ENCODE results near the gene ANGPTL2. TPM values are rescaled to one million over a fixed set of nuclear protein-coding genes. Genes with fewer than 3 reads are reported as not detected.
A peak's percentile ranks its signal among the peaks of the same experiment; 100 is the strongest.

The ANGPTL2 gene
- total RNA-seq, 1 donor from 2014 or later, result 34.8 TPM

DNA sequence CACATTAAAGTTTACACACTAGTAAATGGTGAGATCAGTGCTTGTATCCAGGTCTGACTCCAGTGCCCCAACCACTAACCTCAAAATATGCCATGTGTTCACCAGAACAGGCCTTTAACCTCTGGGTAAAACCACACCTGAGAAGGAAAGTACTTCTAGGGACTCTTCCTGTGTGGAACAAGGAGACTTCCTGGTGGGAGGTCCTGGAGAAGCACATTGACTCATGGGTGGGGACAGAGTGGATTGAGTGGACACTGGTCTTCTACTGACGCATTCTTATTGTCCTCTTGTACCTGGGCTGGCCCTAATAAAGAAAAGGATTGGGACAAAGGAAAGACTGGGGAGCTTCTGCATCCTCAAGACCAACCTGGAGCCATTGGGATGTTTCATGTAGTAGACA, 43.4 kb downstream of the ANGPTL2 start:
- no peaks in the 10 kb centered on the region for H3K27me3 Mint-ChIP-seq (ENCODE audit: unreplicated experiment)

DNA sequence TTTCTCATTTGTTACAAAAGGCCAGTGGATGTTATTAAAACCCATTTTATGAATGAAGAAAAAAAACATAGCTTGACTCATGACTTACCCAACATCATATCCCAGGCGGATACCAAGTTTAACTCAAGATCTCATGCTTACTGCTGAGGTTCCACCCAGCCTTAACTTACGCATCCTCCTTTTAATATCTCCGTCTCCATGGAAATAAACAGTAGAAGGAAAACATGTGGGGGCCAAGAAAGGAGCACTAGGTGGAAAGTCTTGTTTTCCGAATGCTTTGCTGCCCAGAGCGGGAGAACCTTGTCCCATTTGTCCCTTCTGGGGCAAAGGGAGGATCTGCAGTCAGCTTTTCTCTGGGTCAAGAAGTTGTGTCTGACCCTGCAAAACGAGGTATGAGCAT, 44.1 kb downstream of the ANGPTL2 start:
- TF ChIP-seq, protein P1, sequence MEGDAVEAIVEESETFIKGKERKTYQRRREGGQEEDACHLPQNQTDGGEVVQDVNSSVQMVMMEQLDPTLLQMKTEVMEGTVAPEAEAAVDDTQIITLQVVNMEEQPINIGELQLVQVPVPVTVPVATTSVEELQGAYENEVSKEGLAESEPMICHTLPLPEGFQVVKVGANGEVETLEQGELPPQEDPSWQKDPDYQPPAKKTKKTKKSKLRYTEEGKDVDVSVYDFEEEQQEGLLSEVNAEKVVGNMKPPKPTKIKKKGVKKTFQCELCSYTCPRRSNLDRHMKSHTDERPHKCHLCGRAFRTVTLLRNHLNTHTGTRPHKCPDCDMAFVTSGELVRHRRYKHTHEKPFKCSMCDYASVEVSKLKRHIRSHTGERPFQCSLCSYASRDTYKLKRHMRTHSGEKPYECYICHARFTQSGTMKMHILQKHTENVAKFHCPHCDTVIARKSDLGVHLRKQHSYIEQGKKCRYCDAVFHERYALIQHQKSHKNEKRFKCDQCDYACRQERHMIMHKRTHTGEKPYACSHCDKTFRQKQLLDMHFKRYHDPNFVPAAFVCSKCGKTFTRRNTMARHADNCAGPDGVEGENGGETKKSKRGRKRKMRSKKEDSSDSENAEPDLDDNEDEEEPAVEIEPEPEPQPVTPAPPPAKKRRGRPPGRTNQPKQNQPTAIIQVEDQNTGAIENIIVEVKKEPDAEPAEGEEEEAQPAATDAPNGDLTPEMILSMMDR (IDR thresholded peaks at IDR 0.05), result no peak
- H3K4me3 Mint-ChIP-seq (ENCODE audit: unreplicated experiment), result no peak overlapping the region

More for the DNA sequence above, 43.4 kb downstream of the ANGPTL2 start:
- no peak overlapping the region for H3K27ac Mint-ChIP-seq (ENCODE audit: unreplicated experiment)
- TF ChIP-seq, protein P1 (IDR thresholded peaks at IDR 0.05), result no peak
- no peaks in the 10 kb centered on the region for H3K36me3 Mint-ChIP-seq (ENCODE audit: unreplicated experiment)
- H3K4me3 Mint-ChIP-seq (ENCODE audit: unreplicated experiment), result no peak overlapping the region
- peaks cover 5% of the 10 kb centered on the region for H3K9me3 Mint-ChIP-seq (ENCODE audit: unreplicated experiment)
- peak; percentile 17 for DNase-seq (ENCODE audit: extremely low spot score, unreplicated experiment)
- H3K4me1 Mint-ChIP-seq (ENCODE audit: unreplicated experiment), result no peaks in the 10 kb centered on the region

DNA sequence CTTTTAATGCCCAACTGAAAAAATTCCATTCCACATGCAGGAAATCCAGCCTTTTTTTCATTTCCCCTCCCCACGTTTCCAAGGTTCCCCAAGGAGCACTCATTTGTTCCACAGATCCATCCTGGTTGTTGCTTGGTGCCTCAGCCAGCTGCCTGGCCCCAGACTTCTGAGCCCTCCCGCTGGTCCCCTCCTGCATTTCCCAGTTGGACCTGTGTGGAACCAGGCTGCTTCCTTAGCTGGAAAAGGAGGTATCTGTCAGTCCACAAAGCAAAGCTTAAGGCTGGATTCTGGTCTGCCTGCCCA, 44.8 kb downstream of the ANGPTL2 start:
- no peak overlapping the region for H3K4me3 Mint-ChIP-seq (ENCODE audit: unreplicated experiment)
- no peak overlapping the region for H3K27ac Mint-ChIP-seq (ENCODE audit: unreplicated experiment)
- TF ChIP-seq, protein P1 (IDR thresholded peaks at IDR 0.05), result no peak
- no peaks in the 10 kb centered on the region for H3K36me3 Mint-ChIP-seq (ENCODE audit: unreplicated experiment)
- no peaks in the 10 kb centered on the region for H3K27me3 Mint-ChIP-seq (ENCODE audit: unreplicated experiment)
- peak; percentile 75 for DNase-seq (ENCODE audit: extremely low spot score, unreplicated experiment)
- H3K9me3 Mint-ChIP-seq (ENCODE audit: unreplicated experiment), result peaks cover 5% of the 10 kb centered on the region
- no peaks in the 10 kb centered on the region for H3K4me1 Mint-ChIP-seq (ENCODE audit: unreplicated experiment)

More for the DNA sequence above, 44.1 kb downstream of the ANGPTL2 start:
- H3K27ac Mint-ChIP-seq (ENCODE audit: unreplicated experiment), result no peak overlapping the region
- H3K36me3 Mint-ChIP-seq (ENCODE audit: unreplicated experiment), result no peaks in the 10 kb centered on the region
- no peaks in the 10 kb centered on the region for H3K27me3 Mint-ChIP-seq (ENCODE audit: unreplicated experiment)
- no peaks in the 10 kb centered on the region for H3K4me1 Mint-ChIP-seq (ENCODE audit: unreplicated experiment)
- peaks cover 5% of the 10 kb centered on the region for H3K9me3 Mint-ChIP-seq (ENCODE audit: unreplicated experiment)
- DNase-seq (ENCODE audit: extremely low spot score, unreplicated experiment), result peak; percentile 11

DNA sequence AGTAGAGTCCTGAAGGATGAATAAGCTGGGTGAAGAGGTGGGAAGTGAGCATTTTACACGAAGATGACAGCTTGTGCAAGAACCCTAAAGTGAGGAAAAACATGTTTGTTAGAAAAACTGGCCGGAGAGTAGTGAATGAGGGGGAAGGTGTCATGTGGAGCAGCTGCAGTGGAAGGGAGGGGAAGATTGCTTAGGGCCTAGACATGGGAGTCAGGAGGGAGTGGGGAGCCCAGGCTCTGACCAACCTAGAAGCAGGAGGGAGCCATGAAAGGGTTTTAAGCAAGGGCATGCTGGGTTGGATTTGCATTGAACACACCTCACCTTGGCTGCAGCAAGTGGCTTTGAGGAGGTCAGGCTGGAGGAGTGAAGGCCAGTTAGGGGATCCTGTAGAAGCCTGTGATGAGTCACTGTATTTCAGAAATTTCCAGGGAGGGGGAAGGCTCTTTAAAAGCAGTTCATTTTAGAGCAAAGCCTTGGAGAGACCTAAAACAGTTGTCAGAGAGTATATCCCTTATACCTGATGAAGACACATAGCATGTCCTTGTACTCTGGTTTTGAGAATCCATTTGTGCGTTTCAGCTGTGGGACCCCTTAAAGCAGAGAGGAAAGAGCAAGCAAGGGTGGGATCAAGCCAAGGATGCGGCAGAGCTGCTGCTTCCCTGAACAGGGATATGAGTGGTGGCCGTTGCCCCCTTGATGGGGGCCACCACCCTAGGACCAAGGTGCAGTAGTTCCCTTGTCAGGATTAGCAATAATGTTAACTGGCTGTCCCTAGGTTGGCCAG, 45.4 kb downstream of the ANGPTL2 start:
- Mint-ChIP-seq H3K4me3 (ENCODE audit: unreplicated experiment) (no peak overlapping the region), H3K9me3 (ENCODE audit: unreplicated experiment) (peaks cover 8% of the 10 kb centered on the region), H3K27ac (ENCODE audit: unreplicated experiment) (no peak overlapping the region), H3K27me3 (ENCODE audit: unreplicated experiment) (no peaks in the 10 kb centered on the region), H3K4me1 (ENCODE audit: unreplicated experiment) (no peaks in the 10 kb centered on the region), H3K36me3 (ENCODE audit: unreplicated experiment) (peaks cover 3% of the 10 kb centered on the region)
- TF ChIP-seq, protein P1 (IDR thresholded peaks at IDR 0.05), result no peak
- DNase-seq (ENCODE audit: extremely low spot score, unreplicated experiment), result peak; percentile 46

DNA sequence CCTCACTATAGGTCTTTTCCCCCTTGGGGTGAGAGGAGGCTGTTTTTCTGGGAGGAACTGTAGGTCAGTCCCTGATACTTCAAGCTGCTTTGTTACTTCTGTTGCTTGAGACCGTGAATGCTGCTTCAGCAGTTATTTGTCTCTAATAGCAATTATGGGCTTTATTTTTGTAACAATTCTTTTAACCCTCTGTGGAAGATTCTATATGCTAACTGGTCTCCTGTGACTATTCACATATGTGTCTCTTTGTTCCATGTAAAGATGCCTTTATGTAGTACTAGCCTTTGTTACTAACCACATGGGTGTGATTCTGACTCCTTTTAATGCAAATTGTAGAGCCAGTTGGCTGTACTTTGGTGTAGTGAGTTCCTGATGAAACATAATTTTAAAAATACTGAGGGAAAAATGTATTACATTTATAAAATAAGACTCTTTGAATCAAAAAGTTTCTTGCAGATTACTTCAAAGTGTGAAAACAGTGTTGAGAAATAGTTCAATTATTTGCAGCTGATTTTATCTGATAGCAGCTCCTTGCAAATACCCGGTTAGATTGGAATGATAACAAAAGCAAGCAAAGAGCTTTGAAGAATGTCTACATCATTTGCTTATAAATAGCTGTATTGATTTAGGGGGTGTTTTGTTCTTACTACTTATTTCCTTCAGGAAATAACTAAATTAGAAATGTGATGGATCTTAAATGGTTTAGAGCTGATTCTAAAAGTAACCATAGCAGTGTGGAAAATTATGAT, 46.6 kb downstream of the ANGPTL2 start:
- Mint-ChIP-seq H3K27me3 (ENCODE audit: unreplicated experiment) (no peaks in the 10 kb centered on the region), H3K9me3 (ENCODE audit: unreplicated experiment) (peaks cover 18% of the 10 kb centered on the region), H3K4me1 (ENCODE audit: unreplicated experiment) (no peaks in the 10 kb centered on the region), H3K4me3 (ENCODE audit: unreplicated experiment) (no peak overlapping the region), H3K36me3 (ENCODE audit: unreplicated experiment) (peaks cover 13% of the 10 kb centered on the region), H3K27ac (ENCODE audit: unreplicated experiment) (no peak overlapping the region)
- DNase-seq (ENCODE audit: extremely low spot score, unreplicated experiment), result no peak
- TF ChIP-seq, protein P1 (IDR thresholded peaks at IDR 0.05), result no peak
